Activated CD4-positive, alpha-beta T cell treated with anti-CD3 and anti-CD28 coated beads, Interleukin-2, amount 50 U/mL, for 16 hours (primary cell): Measurements from ENCODE around the gene RAMP2.
"Not testable (repeated sequence)": the region's sequence is repeated elsewhere in the genome, so short reads cannot be mapped to it uniquely, and the experiment has no call there.

ENCODE experiments used
- DNase-seq: peaks from one replicate; pipeline ENCODE4 v3.0.0-alpha.2; 2020

RAMP2 gene

GRCh38 chr17:42760652-42761581 is at the start of gene RAMP2:
Gene RAMP2 (plus strand): TSS chr17:42761227. CDS start chr17:42761262, 35 bp downstream.
- no peak for DNase-seq

GRCh38 chr17:42720996-42721583 is 39.9 kb upstream of the RAMP2 start:
- peak; percentile 62 for DNase-seq

GRCh38 chr17:42723636-42724035 is 37.4 kb upstream of the RAMP2 start:
- no peak for DNase-seq

- no peak for DNase-seq
These were observed 35.9 kb upstream of the RAMP2 start for GRCh38 chr17:42725143-42725542.

GRCh38 chr17:42740699-42741098 is 20.3 kb upstream of the RAMP2 start:
- no peak for DNase-seq

- not testable (repeated sequence) for DNase-seq
These were observed 18.1 kb upstream of the RAMP2 start for GRCh38 chr17:42742916-42743315.

GRCh38 chr17:42743595-42744282 is 17.3 kb upstream of the RAMP2 start:
- DNase-seq: no peak

GRCh38 chr17:42744283-42744805 is 16.7 kb upstream of the RAMP2 start:
- DNase-seq: peak; percentile 62

GRCh38 chr17:42744806-42745617 is 16.0 kb upstream of the RAMP2 start, which contains the start of gene EZH1:
Gene EZH1 (minus strand): TSS chr17:42745040. CDS start chr17:42728941, 16,099 bp downstream.
- peak; percentile 94 for DNase-seq

- no peak for DNase-seq
These were observed 12.7 kb upstream of the RAMP2 start for GRCh38 chr17:42748202-42748907.

- DNase-seq: no peak
These were observed 11.9 kb upstream of the RAMP2 start for GRCh38 chr17:42748908-42749798.

GRCh38 chr17:42750739-42751344 is 10.2 kb upstream of the RAMP2 start:
- DNase-seq: no peak

GRCh38 chr17:42751628-42752027 is 9.4 kb upstream of the RAMP2 start:
- DNase-seq: no peak

- DNase-seq: no peak
These were observed 6.2 kb upstream of the RAMP2 start for GRCh38 chr17:42754782-42755181.

GRCh38 chr17:42759982-42760651 is 910 bp upstream of the RAMP2 start:
- no peak for DNase-seq

GRCh38 chr17:42761638-42762037 is 611 bp downstream of the RAMP2 start:
- no peak for DNase-seq

GRCh38 chr17:42766124-42766523 is 5.1 kb downstream of the RAMP2 start:
- DNase-seq: no peak

- DNase-seq: no peak
These were observed 6.5 kb downstream of the RAMP2 start for GRCh38 chr17:42767512-42767911.

- not testable (repeated sequence) for DNase-seq
These were observed 7.0 kb downstream of the RAMP2 start for GRCh38 chr17:42768006-42768405.

GRCh38 chr17:42769964-42770363 is 8.9 kb downstream of the RAMP2 start:
- DNase-seq: not testable (repeated sequence)
